ENCODE results near the gene SPIN1.

Gene SPIN1

DNA sequence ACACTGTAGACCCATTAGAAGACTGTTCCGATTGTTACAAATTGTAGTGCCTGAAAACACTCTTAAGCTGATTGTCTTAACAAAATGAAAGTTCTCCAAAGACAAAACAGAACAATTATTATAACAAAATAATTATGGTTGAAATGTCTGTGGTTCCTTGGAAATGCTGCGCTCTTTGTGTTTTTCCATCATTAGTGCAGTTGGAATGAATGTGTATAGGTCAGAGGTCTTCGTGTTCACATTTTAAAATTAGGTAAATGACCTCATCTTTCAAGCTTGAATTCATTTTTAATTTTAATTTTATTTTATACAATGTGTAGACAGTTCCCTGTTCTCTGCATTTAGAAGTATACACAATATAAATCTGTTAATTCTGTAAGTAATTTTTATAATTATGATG, 90.0 kb downstream of the SPIN1 start:
- no peak for ATAC-seq (ENCODE audit: insufficient read depth, low read depth)
- no peak overlapping the region for H3K4me2 ChIP-seq (ENCODE audit: insufficient read depth, low read length)
- H3K27me3 ChIP-seq (ENCODE audit: insufficient read depth, low read length, poor library complexity): no peaks in the 10 kb centered on the region
- H3K9ac ChIP-seq (ENCODE audit: low read depth, low read length): no peak overlapping the region
- no peaks in the 10 kb centered on the region for H3K79me2 ChIP-seq (ENCODE audit: insufficient read depth, low read length)
- no peak for TF ChIP-seq EZH2 (IDR thresholded peaks at IDR 0.05; ENCODE audit: borderline replicate concordance, low read depth, low read length, severe bottlenecking)
- TF ChIP-seq, protein P1, sequence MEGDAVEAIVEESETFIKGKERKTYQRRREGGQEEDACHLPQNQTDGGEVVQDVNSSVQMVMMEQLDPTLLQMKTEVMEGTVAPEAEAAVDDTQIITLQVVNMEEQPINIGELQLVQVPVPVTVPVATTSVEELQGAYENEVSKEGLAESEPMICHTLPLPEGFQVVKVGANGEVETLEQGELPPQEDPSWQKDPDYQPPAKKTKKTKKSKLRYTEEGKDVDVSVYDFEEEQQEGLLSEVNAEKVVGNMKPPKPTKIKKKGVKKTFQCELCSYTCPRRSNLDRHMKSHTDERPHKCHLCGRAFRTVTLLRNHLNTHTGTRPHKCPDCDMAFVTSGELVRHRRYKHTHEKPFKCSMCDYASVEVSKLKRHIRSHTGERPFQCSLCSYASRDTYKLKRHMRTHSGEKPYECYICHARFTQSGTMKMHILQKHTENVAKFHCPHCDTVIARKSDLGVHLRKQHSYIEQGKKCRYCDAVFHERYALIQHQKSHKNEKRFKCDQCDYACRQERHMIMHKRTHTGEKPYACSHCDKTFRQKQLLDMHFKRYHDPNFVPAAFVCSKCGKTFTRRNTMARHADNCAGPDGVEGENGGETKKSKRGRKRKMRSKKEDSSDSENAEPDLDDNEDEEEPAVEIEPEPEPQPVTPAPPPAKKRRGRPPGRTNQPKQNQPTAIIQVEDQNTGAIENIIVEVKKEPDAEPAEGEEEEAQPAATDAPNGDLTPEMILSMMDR (IDR thresholded peaks at IDR 0.05; ENCODE audit: borderline replicate concordance, extremely low read depth, low read length, poor library complexity, severe bottlenecking): no peak
- no peak overlapping the region for H3K4me3 ChIP-seq (ENCODE audit: low read depth in 1 of 2, low read length in 2 of 2)
- no peak overlapping the region for H3K27ac ChIP-seq (ENCODE audit: low read length)
- peaks cover 30% of the 10 kb centered on the region; the same call in 1 of the 2 replicates for H3K36me3 ChIP-seq (ENCODE audit: insufficient read depth, low read length)
- no peak for DNase-seq
- H3K9me3 ChIP-seq (ENCODE audit: insufficient read depth, low read length, severe bottlenecking): no peaks in the 10 kb centered on the region
- peaks cover 3% of the 10 kb centered on the region; the same call in 1 of the 2 replicates for H3K4me1 ChIP-seq (ENCODE audit: insufficient read depth, low read length)
- H2AFZ ChIP-seq (ENCODE audit: low read depth, low read length): no peak overlapping the region
- 0 out of 2 replicates have a peak, but pooled peaks cover 7% of the 10 kb centered on the region for H4K20me1 ChIP-seq (ENCODE audit: insufficient read depth, low read length)

DNA sequence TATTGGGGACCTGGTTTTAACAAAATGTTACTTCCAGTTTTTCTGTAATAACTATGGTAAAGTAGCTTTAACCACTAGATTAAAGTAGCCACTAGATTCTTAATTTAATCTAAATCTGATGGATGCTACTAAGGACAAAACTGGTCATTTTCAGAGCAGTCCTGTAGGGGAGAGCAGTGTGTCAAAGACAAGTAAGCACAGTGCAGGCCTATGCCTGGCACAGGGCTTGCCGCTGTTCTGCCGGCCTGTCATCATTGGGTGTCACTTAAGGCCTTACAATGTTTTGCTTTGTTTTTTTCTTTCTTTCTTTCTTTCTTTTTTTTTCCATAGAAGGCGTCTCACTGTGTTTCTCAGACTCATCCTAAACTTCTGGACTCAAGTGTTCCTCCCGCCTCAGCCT, 93.7 kb downstream of the SPIN1 start:
- no peak overlapping the region for H3K27ac ChIP-seq (ENCODE audit: low read length)
- no peak overlapping the region for H2AFZ ChIP-seq (ENCODE audit: low read depth, low read length)
- H3K27me3 ChIP-seq (ENCODE audit: insufficient read depth, low read length, poor library complexity): no peaks in the 10 kb centered on the region
- peaks cover 11% of the 10 kb centered on the region; the same call in 1 of the 2 replicates for H3K36me3 ChIP-seq (ENCODE audit: insufficient read depth, low read length)
- 0 out of 2 replicates have a peak, but pooled peaks cover under 1% of the 10 kb centered on the region for H4K20me1 ChIP-seq (ENCODE audit: insufficient read depth, low read length)
- TF ChIP-seq, protein P1 (IDR thresholded peaks at IDR 0.05; ENCODE audit: borderline replicate concordance, extremely low read depth, low read length, poor library complexity, severe bottlenecking): no peak
- no peak for TF ChIP-seq EZH2 (IDR thresholded peaks at IDR 0.05; ENCODE audit: borderline replicate concordance, low read depth, low read length, severe bottlenecking)
- no peak for DNase-seq
- no peak overlapping the region for H3K9ac ChIP-seq (ENCODE audit: low read depth, low read length)
- no peaks in the 10 kb centered on the region for H3K4me1 ChIP-seq (ENCODE audit: insufficient read depth, low read length)
- H3K9me3 ChIP-seq (ENCODE audit: insufficient read depth, low read length, severe bottlenecking): no peaks in the 10 kb centered on the region
- no peaks in the 10 kb centered on the region for H3K79me2 ChIP-seq (ENCODE audit: insufficient read depth, low read length)
- no peak overlapping the region for H3K4me2 ChIP-seq (ENCODE audit: insufficient read depth, low read length)
- no peak overlapping the region for H3K4me3 ChIP-seq (ENCODE audit: low read depth in 1 of 2, low read length in 2 of 2)
- no peak for ATAC-seq (ENCODE audit: insufficient read depth, low read depth)

DNA sequence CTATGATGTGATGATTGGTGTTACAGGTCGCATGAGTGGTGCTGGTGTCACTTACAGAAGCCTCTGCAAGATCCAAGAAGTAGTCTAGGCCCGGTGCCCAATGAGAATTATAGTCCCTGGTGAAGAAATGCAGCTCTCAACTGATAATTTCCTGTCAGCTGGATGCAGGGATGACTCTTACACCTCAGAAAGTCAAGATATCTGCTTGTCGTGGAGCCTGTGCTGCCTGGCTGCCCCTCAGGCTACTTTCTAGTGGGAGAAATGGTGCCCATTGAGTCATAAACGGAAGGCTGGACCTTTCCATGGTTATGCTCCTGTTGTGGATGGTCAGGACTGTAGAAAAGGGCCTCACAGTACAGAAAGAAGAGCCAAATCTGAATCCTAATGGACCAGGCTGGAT, 99.9 kb downstream of the SPIN1 start:
- DNase-seq (no peak), ATAC-seq (ENCODE audit: insufficient read depth, low read depth) (no peak)
- H3K9ac ChIP-seq (ENCODE audit: low read depth, low read length): no peak overlapping the region
- TF ChIP-seq EZH2 (IDR thresholded peaks at IDR 0.05; ENCODE audit: borderline replicate concordance, low read depth, low read length, severe bottlenecking): no peak
- TF ChIP-seq, protein P1 (IDR thresholded peaks at IDR 0.05; ENCODE audit: borderline replicate concordance, extremely low read depth, low read length, poor library complexity, severe bottlenecking): no peak
- no peak overlapping the region for H3K4me3 ChIP-seq (ENCODE audit: low read depth in 1 of 2, low read length in 2 of 2)
- no peak overlapping the region for H3K4me2 ChIP-seq (ENCODE audit: insufficient read depth, low read length)
- no peak overlapping the region for H2AFZ ChIP-seq (ENCODE audit: low read depth, low read length)
- no peaks in the 10 kb centered on the region for H4K20me1 ChIP-seq (ENCODE audit: insufficient read depth, low read length)
- H3K36me3 ChIP-seq (ENCODE audit: insufficient read depth, low read length): peaks cover 7% of the 10 kb centered on the region; the same call in 1 of the 2 replicates
- H3K4me1 ChIP-seq (ENCODE audit: insufficient read depth, low read length): no peaks in the 10 kb centered on the region
- H3K79me2 ChIP-seq (ENCODE audit: insufficient read depth, low read length): no peaks in the 10 kb centered on the region
- H3K9me3 ChIP-seq (ENCODE audit: insufficient read depth, low read length, severe bottlenecking): no peaks in the 10 kb centered on the region
- no peak overlapping the region for H3K27ac ChIP-seq (ENCODE audit: low read length)
- no peaks in the 10 kb centered on the region for H3K27me3 ChIP-seq (ENCODE audit: insufficient read depth, low read length, poor library complexity)
